Transverse colon (tissue), 4 donors: ENCODE measurements around the gene SCG5.

Experiments
- CTCF ChIP-seq, 5 experiments: fragments of 200-600 bp in 3 of 5; fragments of 450-650 bp in 2 of 5; sonication (generic) in 3 of 5; IDR thresholded peaks; 1 replicate in 2 of 5; 2 replicates in 3 of 5; pipeline ENCODE4 v1.5.1; 2016 to 2017; ENCODE audit warnings: antibody characterized with exemption in 5 of 5, inconsistent platforms in 3 of 5, mild to moderate bottlenecking in 2 of 5, moderate library complexity in 1 of 5
- POLR2A ChIP-seq: fragments of 450-650 bp; IDR thresholded peaks from one replicate; pipeline ENCODE4 v1.6.1; 2016; ENCODE audit warnings: antibody characterized with exemption, mild to moderate bottlenecking, moderate library complexity
- POLR2AphosphoS5 ChIP-seq, 3 donors: sonication (generic); formaldehyde crosslinking; IDR thresholded peaks; one replicate each; pipeline ENCODE4 v1.6.1; 2016; ENCODE audit warnings: antibody characterized with exemption in 3 of 3

DNA sequence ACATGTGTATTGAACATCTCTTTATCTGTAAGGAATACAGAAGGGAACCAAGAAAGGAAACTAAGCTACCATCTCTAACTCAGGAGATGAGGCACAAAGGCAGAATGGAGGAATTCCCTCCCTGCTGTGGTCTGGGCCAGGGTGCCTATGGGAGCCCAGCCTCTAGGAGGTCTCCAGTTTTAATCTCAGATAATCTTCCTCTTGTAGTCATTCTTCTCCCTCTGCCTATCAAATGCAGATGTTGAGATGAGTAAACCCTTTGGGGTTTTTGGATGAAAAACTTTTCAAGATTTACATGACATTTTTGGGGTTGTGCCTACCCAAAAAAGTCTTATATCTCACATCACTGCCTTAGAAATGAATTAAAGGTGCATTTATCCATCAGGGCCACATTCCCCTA, 23.3 kb downstream of the SCG5 start:
- TF ChIP-seq POLR2A (no peak), CTCF (IDR thresholded peaks at IDR 0.05) (no peak), POLR2AphosphoS5 (IDR thresholded peaks at IDR 0.05) (no peak)
